NB4 (cell line): Measurements from ENCODE around the gene CHST11.

Experiments used
- DNase-seq: peaks from one replicate; pipeline ENCODE4 v3.0.0; 2010; ENCODE audit warnings: low read depth
- H3K4me3 ChIP-seq: one replicate; pipeline ENCODE4 v1.5.1; 2011; ENCODE audit warnings: mild to moderate bottlenecking, low read depth, low read length, moderate library complexity
- CTCF ChIP-seq: IDR thresholded peaks from one replicate; pipeline ENCODE4 v1.5.1; 2012; ENCODE audit warnings: low read depth, low read length
- MAX ChIP-seq: IDR thresholded peaks from 2 replicates; pipeline ENCODE4 v1.6.1; 2011; ENCODE audit warnings: low read depth, low read length
- MYC ChIP-seq: IDR thresholded peaks from 2 replicates; pipeline ENCODE4 v1.6.1; 2011; ENCODE audit warnings: low read depth, low read length
- POLR2A ChIP-seq: IDR thresholded peaks from 2 replicates; pipeline ENCODE4 v1.6.1; 2011; ENCODE audit warnings: mild to moderate bottlenecking; ENCODE audit not compliant: insufficient read length; ENCODE audit errors: extremely low read depth

Gene CHST11

GRCh38 chr12:104495786-104496185, 39.0 kb downstream of the CHST11 start:
- TF ChIP-seq MAX, result no peak
- no peak for TF ChIP-seq CTCF
- TF ChIP-seq POLR2A, result no peak
- no peak for TF ChIP-seq MYC
- H3K4me3 ChIP-seq, result no peak overlapping the region
- no peak for DNase-seq

- TF ChIP-seq MAX (no peak), MYC (no peak), CTCF (no peak), POLR2A (no peak)
- no peak for DNase-seq
- no peak overlapping the region for H3K4me3 ChIP-seq
Measured at GRCh38 chr12:104496336-104496735, 39.6 kb downstream of the CHST11 start.

GRCh38 chr12:104498211-104498801, 41.6 kb downstream of the CHST11 start:
- peak; percentile 75 for DNase-seq
- TF ChIP-seq MAX (no peak), CTCF (no peak), MYC (no peak), POLR2A (no peak)
- no peak overlapping the region for H3K4me3 ChIP-seq

GRCh38 chr12:104499668-104500332, 43.1 kb downstream of the CHST11 start:
- H3K4me3 ChIP-seq, result no peak overlapping the region
- TF ChIP-seq MYC (no peak), MAX (no peak), POLR2A (no peak), CTCF (no peak)

GRCh38 chr12:104501115-104501514, 44.4 kb downstream of the CHST11 start:
- H3K4me3 ChIP-seq, result no peak overlapping the region
- DNase-seq, result no peak
- TF ChIP-seq MAX, result no peak
- no peak for TF ChIP-seq POLR2A
- no peak for TF ChIP-seq CTCF
- TF ChIP-seq MYC, result no peak

More at GRCh38 chr12:104499668-104500332, 43.1 kb downstream of the CHST11 start:
- no peak for DNase-seq

GRCh38 chr12:104501660-104502059, 44.9 kb downstream of the CHST11 start:
- no peak for DNase-seq
- TF ChIP-seq CTCF, result no peak
- H3K4me3 ChIP-seq, result no peak overlapping the region
